NK-92 treated with Interleukin-12 subunit alpha and Interleukin-12 subunit beta, amount 100 ng/mL, for 24 hours (cell line): ENCODE measurements around the gene GABRG3.

Source experiments
- DNase-seq: peaks from one replicate; lab custom pipeline; 2025; lab: John Stamatoyannopoulos, UW

GABRG3 gene

DNA sequence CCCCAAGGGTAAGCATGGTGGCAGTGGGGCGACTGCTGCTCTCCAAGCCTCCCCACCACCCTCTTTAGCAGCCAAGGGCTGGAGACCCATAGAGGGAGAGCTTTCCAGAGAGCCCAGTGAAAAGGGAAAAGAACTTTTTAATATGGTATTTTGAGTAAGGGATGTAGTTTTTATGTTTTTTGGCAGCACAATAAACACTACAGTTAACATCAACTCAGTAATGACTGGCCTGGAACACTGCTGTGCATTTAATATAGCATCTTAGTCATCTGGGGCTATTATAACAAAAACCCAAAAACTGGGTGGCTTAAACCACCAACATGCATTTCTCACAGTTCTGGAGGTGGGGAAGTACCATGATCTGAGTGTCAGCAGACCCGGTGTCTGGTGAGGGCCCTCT lies 495.8 kb downstream of the GABRG3 start:
- DNase-seq: no peak

DNA sequence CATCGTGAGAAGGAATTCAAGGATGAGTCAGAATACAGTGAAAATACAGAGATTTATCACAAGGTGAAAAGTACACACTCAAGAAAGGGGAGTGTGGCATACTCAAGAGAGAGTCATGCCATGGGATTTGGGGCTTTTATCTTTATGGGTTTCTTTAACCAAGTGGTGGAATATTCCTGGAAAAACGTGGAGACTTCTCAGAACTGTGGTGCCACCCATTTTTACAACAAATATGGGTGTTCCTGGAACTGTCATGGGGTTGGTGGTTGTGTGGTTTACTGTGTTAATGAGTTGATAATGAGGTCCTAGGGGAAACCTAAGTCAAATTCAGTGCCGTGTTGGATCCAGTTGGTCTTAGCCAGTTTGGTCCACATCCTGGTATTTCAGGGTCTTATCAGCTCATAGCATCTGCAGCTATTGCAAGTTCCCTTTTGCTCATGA lies 497.2 kb downstream of the GABRG3 start:
- DNase-seq: no peak

DNA sequence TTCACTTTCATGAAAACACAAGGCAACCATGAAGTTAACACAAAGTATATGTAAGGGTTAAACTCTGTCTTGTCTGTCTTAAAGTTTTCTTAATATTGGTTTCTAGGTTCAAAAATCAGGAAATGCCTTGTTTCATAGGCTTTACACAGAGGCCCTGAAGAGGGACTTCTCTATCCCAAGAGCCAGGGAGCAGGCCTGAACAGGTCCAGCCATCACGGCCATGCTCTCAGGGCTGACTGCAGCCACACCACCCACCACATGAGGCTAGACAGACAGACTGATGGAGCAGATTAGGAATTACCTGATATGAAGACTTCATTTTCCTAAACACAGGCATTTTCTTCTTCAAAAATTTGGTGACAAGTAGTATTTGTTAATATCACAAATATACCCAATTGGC lies 502.9 kb downstream of the GABRG3 start:
- no peak for DNase-seq

DNA sequence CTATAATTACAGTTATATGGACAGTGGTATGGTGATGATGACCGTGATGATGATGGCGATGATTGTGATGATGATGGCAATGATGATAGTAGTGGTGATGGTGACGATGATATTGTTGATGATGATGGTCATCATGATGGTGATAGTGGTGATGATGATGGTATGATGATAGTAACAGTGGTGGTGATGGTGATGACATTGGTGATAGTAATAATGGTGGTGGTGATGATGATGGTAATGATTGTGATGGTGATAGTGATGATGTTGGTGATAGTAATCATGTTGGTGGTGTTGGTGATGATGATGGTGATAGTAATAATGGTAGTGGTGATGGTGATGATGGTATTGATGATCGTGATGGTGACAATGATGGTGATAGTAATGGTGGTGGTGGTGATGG lies 504.4 kb downstream of the GABRG3 start:
- DNase-seq: no peak

DNA sequence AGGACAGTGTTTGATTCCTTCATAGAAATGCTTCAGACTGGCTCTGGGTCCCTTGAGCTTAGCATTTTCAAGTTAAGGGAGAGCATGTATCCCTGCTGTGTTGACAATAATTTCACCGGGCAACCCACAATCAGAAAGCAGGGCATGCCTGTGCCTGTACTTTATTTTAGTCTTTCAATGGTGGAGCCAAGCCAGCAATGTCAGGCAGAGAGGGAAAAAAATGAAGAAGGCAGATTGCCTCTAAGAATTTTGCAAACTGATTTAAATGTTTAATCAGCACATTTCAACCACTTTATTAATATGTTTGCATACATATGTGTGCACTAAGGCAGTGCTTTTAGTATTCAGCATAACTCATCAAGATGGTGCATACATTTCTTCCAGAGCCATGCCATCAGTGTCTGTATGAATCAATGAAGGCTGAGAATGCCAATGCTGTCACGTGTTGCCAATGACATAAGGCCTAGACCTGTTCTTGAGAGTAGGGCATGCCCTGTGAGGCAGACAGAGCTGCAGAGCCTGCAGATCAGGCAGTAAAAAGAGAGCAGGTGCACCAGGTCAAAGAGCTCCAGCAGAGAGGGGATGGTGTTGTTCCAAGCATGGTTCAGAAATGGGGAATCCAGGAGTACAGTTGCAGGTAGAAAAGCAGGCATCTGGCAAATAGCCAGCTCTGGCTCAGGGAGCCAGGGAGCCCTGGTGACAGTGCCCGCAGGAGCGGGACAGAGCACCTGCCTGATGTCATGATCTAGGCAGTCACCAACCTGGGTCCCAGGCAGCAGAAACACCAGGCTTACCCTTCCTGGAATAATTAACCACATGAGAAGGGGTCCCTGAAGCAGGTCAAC lies 508.5 kb downstream of the GABRG3 start:
- DNase-seq: no peak

DNA sequence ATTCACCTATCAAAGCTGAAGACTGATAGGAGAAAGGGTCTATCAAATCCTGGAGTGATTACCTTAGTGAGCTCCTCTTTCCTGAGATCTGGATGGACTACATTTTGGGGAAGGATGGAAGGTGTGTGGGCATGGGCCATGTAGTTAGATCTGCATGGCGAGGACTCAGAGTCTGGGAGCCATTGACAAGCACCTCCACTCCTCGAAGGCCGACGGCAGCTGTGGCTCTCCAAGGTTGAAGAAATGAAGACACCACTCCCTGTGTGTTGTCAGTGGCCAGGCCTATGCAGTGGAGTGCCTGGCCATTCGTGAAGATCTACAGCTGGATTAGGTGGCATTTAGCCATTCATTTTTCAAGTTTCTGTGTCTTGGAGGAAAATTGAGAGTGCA lies 509.2 kb downstream of the GABRG3 start:
- no peak for DNase-seq

DNA sequence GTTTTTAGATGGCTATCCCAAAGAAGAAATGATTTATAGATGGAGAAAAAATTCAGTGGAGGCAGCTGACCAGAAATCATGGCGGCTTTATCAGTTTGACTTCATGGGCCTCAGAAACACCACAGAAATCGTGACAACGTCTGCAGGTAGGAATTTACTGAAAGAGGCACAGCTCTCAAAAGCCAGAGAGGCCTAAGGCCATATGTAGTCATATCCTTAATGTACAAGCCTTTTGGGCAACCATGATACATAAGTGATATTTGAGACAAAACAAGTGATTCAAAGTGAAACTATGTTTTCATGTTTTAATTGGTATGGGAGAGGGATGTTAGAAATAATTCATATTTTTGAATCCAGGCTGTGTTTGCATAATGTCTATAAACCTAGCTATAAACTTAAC lies 509.7 kb downstream of the GABRG3 start:
- DNase-seq: no peak

DNA sequence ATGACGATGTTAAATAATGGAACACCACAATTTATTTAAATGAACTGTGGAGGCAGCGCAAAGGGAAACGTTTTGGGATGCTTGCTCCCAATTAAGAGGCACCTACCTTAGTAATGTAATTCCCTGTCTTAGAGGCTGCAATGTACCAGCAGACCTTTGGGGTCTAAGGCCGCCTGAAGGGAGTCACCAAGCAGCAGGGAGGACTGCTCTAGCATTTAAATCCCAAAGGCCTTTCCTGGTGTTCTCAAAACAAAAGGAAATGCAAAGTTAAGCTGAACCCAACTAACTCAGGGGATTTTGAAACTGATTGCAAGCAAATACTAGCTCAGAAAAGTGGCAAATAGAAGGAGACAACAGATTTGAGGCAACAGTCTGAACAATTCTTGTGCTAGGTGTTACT lies 510.8 kb downstream of the GABRG3 start:
- DNase-seq: no peak

DNA sequence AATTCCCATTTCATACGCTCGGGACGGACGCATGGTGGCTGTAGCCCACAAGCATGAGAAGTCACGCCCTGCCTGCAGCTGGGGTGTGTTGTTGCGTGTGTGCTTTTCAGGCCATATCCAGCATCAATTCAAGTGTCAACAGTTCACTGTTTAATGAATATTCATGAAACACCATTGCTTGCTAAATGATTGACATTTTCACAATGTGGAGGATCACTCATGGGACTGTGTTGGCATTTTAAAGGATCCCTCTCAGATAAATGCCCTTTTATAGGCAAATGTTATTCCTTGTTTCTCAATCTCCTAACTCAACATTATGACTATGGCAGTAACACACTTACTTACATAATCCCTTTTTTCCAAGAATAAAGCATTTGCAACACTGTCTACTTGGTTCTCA lies 511.3 kb downstream of the GABRG3 start:
- no peak for DNase-seq

DNA sequence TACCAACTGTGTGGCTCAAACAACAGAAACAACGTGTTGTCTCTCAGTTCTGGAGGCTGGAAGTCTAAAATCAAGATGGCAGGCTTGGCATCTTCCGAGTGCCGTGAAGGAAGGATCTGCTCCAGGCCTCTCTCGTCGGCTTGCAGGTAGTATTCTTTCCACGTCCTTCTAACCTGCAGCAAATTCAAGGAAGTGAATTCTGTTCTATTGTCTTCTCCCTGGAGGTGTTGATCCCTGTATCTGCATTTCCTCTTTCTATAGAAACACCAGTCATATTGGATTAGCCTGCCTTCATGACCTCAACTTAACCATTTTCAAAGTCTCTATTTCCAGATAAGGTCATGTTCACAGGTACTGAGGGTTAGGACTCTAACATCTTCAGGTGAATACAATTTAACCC lies 512.1 kb downstream of the GABRG3 start:
- no peak for DNase-seq

DNA sequence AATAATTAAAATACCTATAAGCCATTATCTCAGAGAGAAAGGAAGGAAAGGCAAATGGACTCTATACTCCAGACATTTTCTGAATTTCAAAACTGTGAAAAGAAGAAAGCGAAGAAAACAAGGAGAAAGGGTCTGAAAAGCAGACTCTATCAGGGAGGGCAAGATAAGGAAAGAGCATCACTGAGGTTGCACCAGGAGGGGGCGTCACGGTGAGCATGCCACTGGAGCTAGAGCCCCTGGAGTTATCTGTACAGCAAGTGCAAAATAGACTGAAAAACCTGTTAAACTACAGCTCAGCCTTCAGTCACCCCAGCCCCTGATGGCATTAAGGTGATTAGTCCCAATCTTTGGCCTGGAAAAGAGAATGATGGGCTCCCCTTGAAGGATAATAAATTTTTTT lies 514.3 kb downstream of the GABRG3 start:
- DNase-seq: no peak

DNA sequence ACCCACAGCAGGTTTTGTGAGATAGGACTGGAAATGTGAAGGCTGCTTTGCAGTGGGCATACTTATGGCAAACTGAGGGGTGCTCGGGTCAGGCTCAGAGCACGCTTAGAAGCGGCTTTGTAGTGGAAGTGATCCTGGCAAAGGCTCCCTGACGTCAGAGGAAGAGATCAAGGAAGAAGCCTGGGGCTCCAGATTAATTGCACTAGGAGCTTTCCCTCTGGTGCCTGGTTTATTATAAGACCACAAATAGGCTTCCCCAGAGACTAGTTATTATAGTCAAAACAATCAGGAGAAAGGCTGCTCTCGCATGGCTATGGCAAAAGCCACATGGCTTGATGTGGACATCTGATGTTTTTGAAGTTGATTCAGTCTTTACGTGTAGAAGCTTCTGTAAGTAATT lies 515.1 kb downstream of the GABRG3 start:
- DNase-seq: no peak

DNA sequence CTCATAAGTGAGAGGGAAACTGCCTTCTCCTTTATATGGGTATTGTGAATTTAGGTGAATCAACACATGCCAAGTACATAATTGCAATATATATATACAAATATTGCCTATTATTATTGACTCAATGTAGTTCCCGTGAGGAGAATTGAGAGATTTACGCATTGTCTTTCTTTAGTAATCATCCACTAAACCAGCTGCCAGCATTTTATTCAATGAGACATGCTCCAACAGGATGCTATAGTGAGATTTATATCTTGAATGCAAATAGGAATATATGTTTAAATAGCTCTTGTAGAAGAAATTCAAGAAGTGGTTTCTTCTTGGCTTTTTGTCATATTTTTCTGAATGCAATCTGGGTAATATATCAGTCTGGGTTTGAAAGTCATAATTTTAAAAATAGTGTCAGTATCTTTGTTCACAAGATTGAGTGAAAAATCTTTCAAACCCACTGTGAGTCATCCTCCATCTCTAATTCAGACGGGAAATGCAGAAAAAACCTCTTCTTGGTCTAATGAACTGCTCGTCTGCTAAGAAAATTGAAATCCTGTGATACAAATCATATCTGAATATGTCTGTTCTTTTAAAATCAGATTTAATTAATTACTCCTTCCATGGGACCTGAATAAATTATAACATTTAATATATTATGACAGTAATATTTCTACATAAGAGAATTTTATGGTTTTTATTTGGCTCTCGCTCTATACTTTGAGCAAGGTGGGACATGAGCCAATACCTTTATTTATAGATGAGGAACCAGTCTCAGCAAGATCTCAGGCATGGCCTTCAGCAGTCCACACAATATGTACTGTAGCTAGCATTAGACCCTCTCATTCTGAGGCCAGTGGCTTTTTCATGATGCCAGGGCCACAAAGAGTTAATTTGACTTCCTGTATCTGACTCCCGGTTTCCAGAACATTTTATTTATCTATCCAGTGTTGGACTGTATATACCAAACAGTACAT lies 516.0 kb downstream of the GABRG3 start:
- DNase-seq: no peak

DNA sequence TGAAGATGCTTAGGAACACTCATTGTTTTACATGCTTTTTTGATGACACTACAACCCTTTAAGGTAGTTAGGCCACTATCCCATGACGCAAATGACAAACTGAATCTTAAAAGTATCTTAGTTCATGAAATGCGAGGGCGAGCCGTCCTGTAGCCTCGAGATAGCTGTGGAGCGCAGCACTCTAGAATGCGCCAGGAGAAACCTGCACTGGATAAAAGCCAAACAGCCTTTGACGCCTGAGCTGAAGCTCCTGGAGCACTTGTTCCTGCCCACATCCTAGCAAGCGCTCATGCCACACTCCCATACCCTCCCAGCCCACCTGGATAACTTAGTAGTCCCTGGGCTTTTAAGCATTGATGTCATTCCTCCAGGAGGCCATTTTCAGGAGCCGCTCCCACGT lies 516.9 kb downstream of the GABRG3 start:
- no peak for DNase-seq

DNA sequence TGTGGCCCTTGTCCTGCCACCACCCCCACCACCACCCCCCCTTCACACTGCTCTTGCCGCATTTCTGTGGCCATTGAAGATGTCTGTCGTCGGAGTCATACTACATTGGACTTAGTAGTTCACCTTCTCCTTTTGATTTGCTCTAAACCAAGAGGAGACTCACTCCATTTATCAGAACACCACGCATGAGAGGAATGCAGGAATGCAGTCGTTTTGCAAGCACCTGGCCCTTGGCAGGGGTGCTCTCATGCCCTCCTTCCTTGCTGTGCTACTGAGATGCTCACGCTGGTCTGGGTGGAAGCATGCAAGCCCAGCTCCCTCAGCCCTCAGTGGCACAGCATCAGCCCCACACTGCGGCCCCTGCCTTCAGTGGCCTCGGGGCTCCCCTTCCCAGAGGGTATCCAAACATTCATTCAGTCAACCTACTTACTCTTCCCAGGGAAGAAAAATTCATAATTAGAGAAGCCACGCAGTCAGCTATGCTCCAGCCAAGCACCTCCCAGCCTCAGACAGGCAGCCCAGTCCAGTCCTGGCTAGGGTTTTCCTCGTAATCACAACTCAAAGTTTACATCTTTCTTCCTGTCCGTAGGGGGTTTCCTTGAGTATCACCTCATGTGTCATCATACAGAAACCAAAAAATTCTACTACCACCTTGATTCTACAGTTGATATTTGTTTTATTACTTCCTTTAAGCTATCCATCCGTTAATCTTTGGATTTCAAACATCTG lies 520.0 kb downstream of the GABRG3 start:
- no peak for DNase-seq

DNA sequence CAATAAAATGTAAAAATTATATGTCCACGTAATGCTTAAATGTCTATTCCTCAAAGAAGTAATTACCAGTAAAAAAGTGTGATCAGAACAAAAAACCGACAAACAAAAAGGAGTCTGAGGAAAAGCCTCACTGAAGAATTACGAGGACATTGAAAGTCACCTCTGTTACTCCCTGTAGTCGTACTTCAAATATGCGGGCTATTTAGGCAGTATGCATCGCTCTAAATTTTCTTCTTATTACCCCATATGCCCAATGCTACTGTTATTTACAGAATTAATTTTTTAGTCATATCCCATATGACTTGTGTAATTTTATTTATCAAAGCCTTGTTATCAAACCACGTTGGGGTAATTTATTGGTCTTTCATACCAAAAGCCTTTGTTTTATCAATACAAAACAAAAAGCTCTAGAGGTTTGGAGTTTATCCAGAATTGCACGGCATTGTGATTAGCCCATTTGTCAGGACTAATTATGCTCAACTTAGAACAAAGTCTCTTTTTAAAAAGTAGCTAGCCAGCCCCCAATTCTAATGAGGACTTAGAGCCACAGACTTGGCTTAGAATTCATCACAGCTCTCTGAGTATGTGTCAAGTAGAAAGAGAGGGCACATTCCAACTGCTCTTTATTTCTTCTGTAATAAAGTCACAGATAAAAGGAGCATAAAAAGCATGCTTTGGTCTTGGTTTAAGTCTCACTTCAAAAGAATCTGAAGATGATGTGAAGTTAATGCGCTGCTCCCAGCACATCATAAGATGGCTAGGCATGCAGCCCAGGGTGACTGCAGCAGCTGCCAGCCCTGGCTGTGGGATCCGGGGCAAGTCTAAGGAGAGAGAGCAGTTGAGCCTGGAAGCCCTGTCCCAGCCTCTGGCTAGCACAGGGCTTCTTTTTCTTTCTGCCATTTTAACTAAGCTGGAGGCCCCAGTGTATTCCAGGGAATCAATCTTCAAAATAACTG lies 521.0 kb downstream of the GABRG3 start:
- DNase-seq: no peak

DNA sequence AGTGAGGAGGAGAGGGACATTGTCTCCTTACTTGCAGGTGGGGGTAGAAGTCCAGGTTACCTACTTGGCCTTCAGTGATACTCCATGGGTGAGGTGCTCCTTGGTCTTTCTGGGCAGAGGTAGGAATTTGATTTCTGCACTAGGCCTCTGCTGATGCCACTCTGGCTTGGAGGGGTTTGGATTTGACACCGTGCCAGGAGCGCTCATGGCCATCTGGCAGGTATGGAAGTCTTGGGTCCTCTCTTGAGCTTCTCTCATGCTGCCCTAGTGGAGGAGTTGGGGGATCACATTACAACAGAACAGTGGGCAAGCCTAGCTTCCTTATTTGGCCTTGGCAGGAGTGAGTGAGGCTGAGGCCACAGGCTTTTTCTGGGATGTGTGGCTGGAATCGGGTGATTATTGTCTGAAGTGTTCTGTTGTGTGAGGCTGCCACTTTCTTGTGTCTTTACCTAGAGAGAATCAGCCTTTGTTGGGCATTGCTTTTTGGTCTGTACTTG lies 525.0 kb downstream of the GABRG3 start:
- DNase-seq: no peak

DNA sequence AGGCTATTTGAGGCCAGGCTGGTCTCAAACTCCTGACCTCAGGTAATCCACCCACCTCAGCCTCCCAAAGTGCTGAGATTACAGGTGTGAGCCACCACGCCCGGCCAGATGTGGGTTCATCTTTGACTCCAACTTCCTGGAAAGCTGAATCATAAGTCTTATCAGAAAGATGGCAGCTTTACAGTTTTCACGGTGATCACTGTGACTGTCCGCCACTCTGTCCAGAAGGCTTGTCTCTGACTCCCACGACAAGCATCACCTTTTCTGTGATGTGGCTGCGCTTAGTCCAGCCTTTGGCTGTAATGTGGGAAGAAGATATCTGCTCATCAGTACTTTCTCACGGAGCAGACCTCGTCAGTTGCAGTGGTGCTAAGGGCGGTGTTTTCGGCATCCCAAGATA lies 527.7 kb downstream of the GABRG3 start:
- no peak for DNase-seq

DNA sequence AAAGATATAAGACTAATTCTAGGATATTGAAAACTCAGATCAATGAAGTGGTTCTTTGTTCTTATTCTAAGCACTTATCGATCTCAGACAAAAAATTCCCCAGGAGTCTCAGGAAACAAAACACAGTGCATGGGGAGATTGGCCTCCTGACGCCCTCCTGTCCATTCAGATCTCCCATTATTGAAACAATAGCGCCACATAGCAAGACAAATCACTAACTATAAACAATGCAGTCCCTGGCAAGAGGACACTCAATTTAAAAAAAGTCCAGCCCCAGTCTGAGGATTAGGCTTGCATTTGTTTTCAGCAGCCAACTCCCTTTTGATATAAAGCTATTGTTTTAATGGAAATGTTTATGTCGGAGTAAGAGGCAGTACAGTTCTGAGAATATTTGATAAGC lies 528.2 kb downstream of the GABRG3 start:
- DNase-seq: no peak

DNA sequence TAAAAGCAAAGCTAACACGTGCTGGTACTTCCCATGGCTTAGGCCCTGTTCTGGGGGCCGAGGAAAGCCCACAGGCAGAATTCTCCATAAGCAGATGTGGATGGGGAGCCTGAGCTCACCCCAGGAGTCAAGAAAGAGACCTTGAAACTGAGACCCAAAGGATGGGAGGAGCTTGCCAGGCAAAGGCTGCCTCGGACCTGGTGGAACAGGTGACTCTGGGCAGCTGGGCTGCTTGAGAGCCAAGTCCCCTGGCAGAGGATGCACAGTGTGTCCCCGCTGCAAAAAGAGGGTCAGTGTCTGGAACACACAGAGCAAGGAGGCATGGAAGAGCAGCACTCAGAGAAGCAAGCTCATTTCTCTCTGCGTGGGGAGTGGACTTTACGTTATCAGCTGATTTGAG lies 528.7 kb downstream of the GABRG3 start:
- DNase-seq: no peak

DNA sequence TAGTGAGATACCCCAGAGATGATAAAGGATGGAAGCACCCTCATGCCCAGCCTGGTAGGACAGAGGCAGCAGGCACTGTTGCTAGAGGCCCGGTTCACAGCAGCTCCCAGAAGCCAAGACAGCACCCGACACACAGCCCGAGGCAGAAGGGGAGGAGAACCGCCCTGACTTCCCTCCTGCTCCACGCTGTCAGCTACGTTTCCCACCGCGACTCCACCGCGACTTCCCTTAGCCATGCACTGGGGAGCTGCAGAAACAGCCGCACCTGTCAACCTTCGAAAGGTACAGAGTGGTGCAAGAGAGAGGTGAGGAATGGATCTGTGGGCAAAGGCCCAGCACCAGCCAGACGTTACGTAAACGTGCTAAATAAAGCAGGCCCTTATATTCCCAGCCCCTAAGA lies 529.2 kb downstream of the GABRG3 start:
- DNase-seq: no peak
